GM18505 (cell line): ENCODE results near the gene DCAF12L1.

ENCODE experiments used
- ATAC-seq: cut with Tn5 transposase; IDR thresholded peaks from one replicate; pipeline ENCODE4 v1.9.1; 2021; ENCODE audit not compliant: unreplicated experiment
- POLR2A ChIP-seq: IDR thresholded peaks from 4 replicates; pipeline ENCODE4 v1.6.1; 2011; ENCODE audit warnings: borderline replicate concordance; ENCODE audit not compliant: insufficient read depth, insufficient read length; ENCODE audit errors: extremely low read depth

DCAF12L1 gene

GRCh38 chrX:126552313-126553022 lies at the start of gene DCAF12L1:
DCAF12L1 (minus strand) TSS chrX:126552814; CDS start chrX:126552608, 206 bp downstream.
- no peak for ATAC-seq
- no peak for TF ChIP-seq POLR2A

GRCh38 chrX:126580877-126581276 lies 28.3 kb upstream of the DCAF12L1 start:
- no peak for TF ChIP-seq POLR2A
- ATAC-seq: no peak

GRCh38 chrX:126575911-126576310 lies 23.3 kb upstream of the DCAF12L1 start:
- ATAC-seq: no peak
- no peak for TF ChIP-seq POLR2A

GRCh38 chrX:126557151-126557550 lies 4.5 kb upstream of the DCAF12L1 start:
- no peak for TF ChIP-seq POLR2A

GRCh38 chrX:126551725-126552312 lies 795 bp downstream of the DCAF12L1 start:
- no peak for TF ChIP-seq POLR2A
- no peak for ATAC-seq

More at GRCh38 chrX:126557151-126557550, 4.5 kb upstream of the DCAF12L1 start:
- no peak for ATAC-seq

GRCh38 chrX:126551306-126551705 lies 1.3 kb downstream of the DCAF12L1 start:
- TF ChIP-seq POLR2A: no peak
- ATAC-seq: no peak

GRCh38 chrX:126550816-126551215 lies 1.8 kb downstream of the DCAF12L1 start:
- ATAC-seq: no peak
- no peak for TF ChIP-seq POLR2A

- TF ChIP-seq POLR2A: no peak
- no peak for ATAC-seq
These were observed 42.7 kb downstream of the DCAF12L1 start for GRCh38 chrX:126509923-126510322.
